IMR-90 (cell line): ENCODE results near the gene CD276. TPM values are rescaled to one million over a fixed set of nuclear protein-coding genes. Genes with fewer than 3 reads are reported as not detected.

ENCODE experiments used
- ATAC-seq: fragments of 200-7000 bp; cut with Tn5 transposase; 2 replicates; pipeline ENCODE4 v1.9.1; 2020; ENCODE audit warnings: low read depth, mild to moderate bottlenecking, moderate library complexity
- BruUV-seq: library from RNA; stranded (reverse); fragments of 400-500 nt; replicated peaks from 2 replicates; lab custom pipeline; 2021; lab: Mats Ljungman, UMichigan
- CTCF ChIA-PET: fragments of 300-600 bp; formaldehyde crosslinking; extraction: SDS; loops from one replicate; lab custom pipeline; 2021; ENCODE audit warnings: antibody characterized with exemption; lab: Yijun Ruan, JAX
- POLR2A ChIA-PET: fragments of 300-600 bp; sonication (Branson Sonifier 250); formaldehyde crosslinking; loops from one replicate; lab custom pipeline; 2022; ENCODE audit warnings: antibody characterized with exemption; ENCODE audit not compliant: unreplicated experiment; lab: Charles Lee
- DNase-seq: peaks from one replicate; pipeline ENCODE4 v3.0.0; 2013
- H2AFZ ChIP-seq: replicated peaks from 2 replicates; pipeline ENCODE3; 2013; ENCODE audit warnings: low read length, mild to moderate bottlenecking; ENCODE audit not compliant: poor library complexity
- H2AK5ac ChIP-seq: 2 replicates; pipeline ENCODE4 v1.6.1; 2013; ENCODE audit warnings: low read depth, low read length, inconsistent platforms
- H2AK9ac ChIP-seq: replicated peaks from 2 replicates; pipeline ENCODE3; 2013; ENCODE audit warnings: mild to moderate bottlenecking, low read depth, low read length, moderate library complexity; ENCODE audit not compliant: poor library complexity
- H2BK120ac ChIP-seq: 2 replicates; pipeline ENCODE4 v1.6.1; 2013; ENCODE audit warnings: low read depth, low read length, inconsistent platforms
- H2BK15ac ChIP-seq: 3 replicates; pipeline ENCODE4 v1.6.1; 2013; ENCODE audit warnings: low read depth, low read length, inconsistent platforms
- H2BK20ac ChIP-seq: 2 replicates; pipeline ENCODE4 v1.6.1; 2013; ENCODE audit warnings: low read depth, mild to moderate bottlenecking, inconsistent platforms, low read length, moderate library complexity
- H2BK5ac ChIP-seq: 2 replicates; pipeline ENCODE4 v1.6.1; 2013; ENCODE audit warnings: mild to moderate bottlenecking, low read depth, low read length, inconsistent platforms; ENCODE audit not compliant: poor library complexity, severe bottlenecking
- H3K14ac ChIP-seq: replicated peaks from 2 replicates; pipeline ENCODE4 v1.6.1; 2013; ENCODE audit warnings: low read depth, low read length, inconsistent platforms
- H3K18ac ChIP-seq: 2 replicates; pipeline ENCODE4 v1.6.1; 2013; ENCODE audit warnings: low read depth, low read length, control low read depth
- H3K23ac ChIP-seq: 2 replicates; pipeline ENCODE4 v1.6.1; 2013; ENCODE audit warnings: low read depth, low read length, inconsistent platforms
- H3K27ac ChIP-seq: 2 replicates; pipeline ENCODE4 v1.5.1; 2013; ENCODE audit warnings: mild to moderate bottlenecking, control low read depth, low read length; ENCODE audit not compliant: insufficient read depth
- H3K27me3 ChIP-seq: 2 replicates; pipeline ENCODE4 v1.6.1; 2013; ENCODE audit warnings: low read length; ENCODE audit not compliant: control insufficient read depth, insufficient read depth
- H3K36me3 ChIP-seq: 2 replicates; pipeline ENCODE4 v1.6.1; 2013; ENCODE audit warnings: low read length, mixed read lengths; ENCODE audit not compliant: control insufficient read depth, insufficient read depth
- H3K4ac ChIP-seq: 2 replicates; pipeline ENCODE4 v1.6.1; 2013; ENCODE audit warnings: low read depth, low read length, inconsistent platforms
- H3K4me1 ChIP-seq: 2 replicates; pipeline ENCODE4 v1.6.1; 2013; ENCODE audit warnings: low read length, mixed read lengths; ENCODE audit not compliant: control insufficient read depth, insufficient read depth
- H3K4me2 ChIP-seq: 2 replicates; pipeline ENCODE4 v1.6.1; 2013; ENCODE audit warnings: low read depth, mild to moderate bottlenecking, control low read depth, low read length, moderate library complexity
- H3K4me3 ChIP-seq: 2 replicates; pipeline ENCODE4 v1.5.1; 2013; ENCODE audit warnings: low read depth, mild to moderate bottlenecking, control low read depth, low read length, moderate library complexity; ENCODE audit not compliant: insufficient read depth
- H3K56ac ChIP-seq: 2 replicates; pipeline ENCODE4 v1.6.1; 2013; ENCODE audit warnings: low read length, inconsistent platforms; ENCODE audit not compliant: insufficient read depth; ENCODE audit errors: extremely low read depth
- H3K79me1 ChIP-seq, 2 experiments: 2 replicates each; pipeline ENCODE4 v1.6.1; 2013; ENCODE audit warnings: low read length in 2 of 2, inconsistent platforms in 1 of 2, low read depth in 1 of 2
- H3K9ac ChIP-seq: 2 replicates; pipeline ENCODE4 v1.6.1; 2013; ENCODE audit warnings: low read depth, low read length, control low read depth
- H3K9me1 ChIP-seq: 2 replicates; pipeline ENCODE4 v1.6.1; 2013; ENCODE audit warnings: low read length, inconsistent platforms; ENCODE audit not compliant: insufficient read depth
- H3K9me3 ChIP-seq: 2 replicates; pipeline ENCODE4 v1.6.1; 2013; ENCODE audit warnings: low read length; ENCODE audit not compliant: control insufficient read depth, insufficient read depth
- H4K20me1 ChIP-seq: 2 replicates; pipeline ENCODE4 v1.6.1; 2013; ENCODE audit warnings: low read length, inconsistent platforms; ENCODE audit not compliant: insufficient read depth
- H4K5ac ChIP-seq: 2 replicates; pipeline ENCODE4 v1.6.1; 2013; ENCODE audit warnings: mild to moderate bottlenecking, low read depth, low read length, control low read depth
- H4K8ac ChIP-seq, 2 experiments: 2 replicates each; pipeline ENCODE4 v1.6.1; 2013; ENCODE audit warnings: low read depth in 2 of 2, low read length in 2 of 2, control low read depth in 1 of 2, inconsistent platforms in 1 of 2
- H4K91ac ChIP-seq: 2 replicates; pipeline ENCODE4 v1.6.1; 2013; ENCODE audit warnings: low read depth, low read length, inconsistent platforms; ENCODE audit not compliant: insufficient read depth
- BHLHE40 ChIP-seq: fragments of 150-350 bp; IDR thresholded peaks from 2 replicates; pipeline ENCODE4 v1.6.1; 2016; ENCODE audit warnings: mild to moderate bottlenecking, low read depth, low read length
- CEBPB ChIP-seq: IDR thresholded peaks from 2 replicates; pipeline ENCODE4 v1.6.1; 2012; ENCODE audit warnings: low read depth, low read length, improper control_type of control experiment
- CHD1 ChIP-seq: IDR thresholded peaks from 2 replicates; pipeline ENCODE4 v1.6.1; 2012; ENCODE audit warnings: low read depth, low read length, improper control_type of control experiment
- CTCF ChIP-seq: conservative IDR thresholded peaks from 2 replicates; pipeline ENCODE4 v1.5.1; 2012; ENCODE audit warnings: mild to moderate bottlenecking, low read depth, low read length, improper control_type of control experiment
- ELK1 ChIP-seq: fragments of 150-350 bp; IDR thresholded peaks from 2 replicates; pipeline ENCODE4 v1.6.1; 2016; ENCODE audit warnings: low read depth, mild to moderate bottlenecking, low read length, moderate library complexity, borderline replicate concordance
- FOS ChIP-seq: fragments of 150-350 bp; IDR thresholded peaks from 2 replicates; pipeline ENCODE4 v1.6.1; 2016; ENCODE audit warnings: low read depth, low read length
- MAFK ChIP-seq: IDR thresholded peaks from 2 replicates; pipeline ENCODE4 v1.6.1; 2012; ENCODE audit warnings: low read depth, low read length, improper control_type of control experiment
- MAZ ChIP-seq: IDR thresholded peaks from 2 replicates; pipeline ENCODE4 v1.6.1; 2012; ENCODE audit warnings: low read depth, mild to moderate bottlenecking, low read length, improper control_type of control experiment, moderate library complexity, borderline replicate concordance
- MXI1 ChIP-seq: IDR thresholded peaks from 2 replicates; pipeline ENCODE4 v1.6.1; 2012; ENCODE audit warnings: low read depth, mild to moderate bottlenecking, low read length, moderate library complexity, borderline replicate concordance
- NFE2L2 ChIP-seq: fragments of 150-350 bp; IDR thresholded peaks from 2 replicates; pipeline ENCODE4 v1.6.1; 2016; ENCODE audit warnings: low read depth, mild to moderate bottlenecking, low read length
- POLR2A ChIP-seq: IDR thresholded peaks from 2 replicates; pipeline ENCODE4 v1.6.1; 2012; ENCODE audit warnings: mild to moderate bottlenecking, low read depth, low read length
- RCOR1 ChIP-seq: IDR thresholded peaks from 2 replicates; pipeline ENCODE4 v1.6.1; 2012; ENCODE audit warnings: mild to moderate bottlenecking, low read length, improper control_type of control experiment; ENCODE audit not compliant: insufficient replicate concordance
- RFX5 ChIP-seq: IDR thresholded peaks from 2 replicates; pipeline ENCODE4 v1.8.0; 2012; ENCODE audit warnings: low read depth, mild to moderate bottlenecking, low read length, moderate library complexity
- SMC3 ChIP-seq: fragments of 150-350 bp; IDR thresholded peaks from 2 replicates; pipeline ENCODE4 v1.6.1; 2016; ENCODE audit warnings: low read depth, mild to moderate bottlenecking, antibody characterized with exemption, low read length, moderate library complexity
- USF2 ChIP-seq: fragments of 150-350 bp; IDR thresholded peaks from 2 replicates; pipeline ENCODE4 v1.6.1; 2017; ENCODE audit warnings: mild to moderate bottlenecking, antibody characterized with exemption, low read length, low read depth
- whole genome bisulfite sequencing, 2 experiments: methylation state at CpG; one replicate each; pipeline versions ENCODE4 v1.1.5 to v1.1.7; 2013; ENCODE audit warnings: missing lambda C conversion rate in 2 of 2; ENCODE audit not compliant: insufficient read length in 1 of 2; ENCODE audit errors: extremely low coverage in 2 of 2; 5-methylcytosine and 5-hydroxymethylcytosine counted together
- dilution Hi-C: fragments of 300-500 bp; cut with HindIII; formaldehyde crosslinking; loops from one replicate; pipeline ENCODE4 v1.14.3; 2018; ENCODE audit warnings: low sequenced_read_pairs; ENCODE audit not compliant: unreplicated experiment
- in situ Hi-C: fragments of 300-500 bp; cut with MboI; formaldehyde crosslinking; loops from 3 replicates; pipeline ENCODE4 v1.14.3; 2019; ENCODE audit warnings: low sequenced_read_pairs, inconsistent platforms, mixed read lengths
- intact Hi-C: fragments of 100-400 bp; cut with micrococcal nuclease; formaldehyde crosslinking; loops from 2 replicates; pipeline ENCODE4 v1.10.0; 2022
- polyA plus RNA-seq, 3 experiments: library from polyadenylated mRNA; depleted of rRNA; stranded (reverse); fragments of >200 nt; gene quantifications; 2 replicates each; pipeline ENCODE4 v1.2.3, GENCODE V29; 2012; ENCODE audit warnings: low replicate concordance in 1 of 3
- total RNA-seq: library from RNA; depleted of rRNA; stranded (reverse); fragments of >200 nt; gene quantifications from 2 replicates; pipeline ENCODE4 v1.2.3, GENCODE V29; 2012

Gene CD276
- total and polyA plus RNA-seq, 2 of the 4 experiments (the other 2 are of a cell fraction) = 30.8 to 149 TPM

GRCh38 chr15:73697033-73697467 is 12.9 kb downstream of the CD276 start:
- Histone ChIP-seq H3K18ac (no peak overlapping the region), H4K5ac (no peak overlapping the region), H3K79me1 (peaks cover 34 to 91% of the 10 kb centered on the region in 2 experiments), H2BK20ac (peak overlapping the region; percentile 17; the same call in 1 of the 2 replicates), H3K23ac (peak overlapping the region; percentile 65; the same call in 1 of the 2 replicates), H3K4me1 (peaks cover 21% of the 10 kb centered on the region), H2AK9ac (peak overlapping the region; percentile 89), H2AK5ac (0 out of 2 replicates have a peak overlapping the region, but pooled peaks have one; percentile 59), H3K36me3 (peaks cover 8% of the 10 kb centered on the region), H4K8ac (peak overlapping the region in 1 of 2 experiments; percentile 60; a peak in 1 of 4 replicates), H3K4ac (peak overlapping the region; percentile 73), H3K4me2 (peak overlapping the region; percentile 49; the same call in 1 of the 2 replicates), H2BK120ac (peak overlapping the region; percentile 28; the same call in 1 of the 2 replicates), H2BK15ac (no peak overlapping the region), H3K14ac (peak overlapping the region; percentile 35; the same call in 1 of the 2 replicates), H3K9ac (no peak overlapping the region), H3K4me3 (no peak overlapping the region), H3K27me3 (no peaks in the 10 kb centered on the region), H3K9me3 (no peaks in the 10 kb centered on the region), H3K56ac (no peak overlapping the region), H4K20me1 (peaks cover 94% of the 10 kb centered on the region), H3K27ac (peak overlapping the region; percentile 36), H2AFZ (peak overlapping the region; percentile 77), H4K91ac (peak overlapping the region; percentile 45; the same call in 1 of the 2 replicates), H3K9me1 (peaks cover 35% of the 10 kb centered on the region), H2BK5ac (peak overlapping the region; percentile 37)
- dilution Hi-C loops (no loop called here), intact Hi-C loops (loop anchor here (1.0 kb wide), 1 partner anchor 61 kb away; no protein-coding TSS in a partner anchor), in situ Hi-C loops (loop anchor here (5.0 kb wide), 2 partner anchors 60 to 135 kb away; no protein-coding TSS in a partner anchor)
- no TSS peak for BruUV-seq
- ChIA-PET CTCF (interaction anchor here (1.2 to 1.6 kb wide), 2 partner anchors 10 to 19 kb away, joined by 3 to 4 read pairs; no protein-coding TSS in a partner anchor), POLR2A (no interaction called here)
- DNase-seq = peak; percentile 95
- peak; percentile 88 for ATAC-seq
- WGBS, 2 experiments = 0% methylated on average over 2 of the region's 9 CpGs; no CpG with 5 or more reads in 1 of the 2 experiments
- TF ChIP-seq MXI1 = peak; percentile 93
- TF ChIP-seq USF2 = no peak
- no peak for TF ChIP-seq CHD1
- peak; percentile 47; the same call in 1 of the 2 replicates for TF ChIP-seq FOS
- TF ChIP-seq SMC3 = no peak
- no peak for TF ChIP-seq CTCF
- no peak for TF ChIP-seq CEBPB
- TF ChIP-seq NFE2L2 = no peak; the same call in 1 of the 2 replicates
- peak; percentile 99 for TF ChIP-seq MAFK
- TF ChIP-seq BHLHE40 = no peak
- no peak for TF ChIP-seq ELK1
- no peak for TF ChIP-seq RFX5
- peak; percentile 42; the same call in 1 of the 2 replicates for TF ChIP-seq MAZ
- no peak for TF ChIP-seq RCOR1
- no peak for TF ChIP-seq POLR2A
